Measurements from ENCODE around the gene KRTAP10-3. TPM values are rescaled to one million over a fixed set of nuclear protein-coding genes. Genes with fewer than 3 reads are reported as not detected.
A peak's percentile ranks its signal among the peaks of the same experiment; 100 is the strongest.
"Not testable (repeated sequence)": the region's sequence is repeated elsewhere in the genome, so short reads cannot be mapped to it uniquely, and the experiment has no call there.

Gene KRTAP10-3
- total RNA-seq, 1 donor from 2014 or later = not detected

GRCh38 chr21:44574457-44575306 is 16.1 kb upstream of the KRTAP10-3 start:
- no peak overlapping the region for H3K27ac ChIP-seq (ENCODE audit: low read depth, low read length)
- Mint-ChIP-seq H3K4me1 (ENCODE audit: low read depth, unreplicated experiment) (peaks cover 4% of the 10 kb centered on the region), H3K9me3 (ENCODE audit: unreplicated experiment) (peaks cover 29% of the 10 kb centered on the region), H3K36me3 (ENCODE audit: low read depth, unreplicated experiment) (peaks cover 6% of the 10 kb centered on the region), H3K27ac (ENCODE audit: unreplicated experiment) (peak overlapping the region; percentile 58), H3K4me3 (ENCODE audit: unreplicated experiment) (no peak overlapping the region), H3K27me3 (ENCODE audit: low read depth, unreplicated experiment) (peaks cover 11% of the 10 kb centered on the region)
- H3K36me3 ChIP-seq (ENCODE audit: insufficient read depth, low read length) = no peaks in the 10 kb centered on the region
- H3K27me3 ChIP-seq (ENCODE audit: insufficient read depth, low read length) = no peaks in the 10 kb centered on the region
- FAIRE-seq (no peak), DNase-seq (ENCODE audit: low read depth) (no peak)
- no peak overlapping the region for H3K9ac ChIP-seq (ENCODE audit: low read length)
- H3K4me1 ChIP-seq (ENCODE audit: insufficient read depth, low read length) = no peaks in the 10 kb centered on the region
- TF ChIP-seq EZH2 (IDR thresholded peaks at IDR 0.05; ENCODE audit: insufficient read depth, low read length) (no peak), CTCF (IDR thresholded peaks at IDR 0.05; ENCODE audit: insufficient read depth, low read depth, low read length) (no peak)
- H2AFZ ChIP-seq (ENCODE audit: low read depth, low read length) = no peak overlapping the region
- no peaks in the 10 kb centered on the region for H3K79me2 ChIP-seq (ENCODE audit: insufficient read depth, low read length)
- no peak overlapping the region for H3K4me3 ChIP-seq (ENCODE audit: insufficient read depth, low read depth, low read length)
- H4K20me1 ChIP-seq (ENCODE audit: insufficient read depth, low read length) = no peaks in the 10 kb centered on the region
- H3K4me2 ChIP-seq (ENCODE audit: low read length) = no peak overlapping the region
- H3K9me3 ChIP-seq (ENCODE audit: insufficient read depth, low read depth, low read length) = peaks cover 14% of the 10 kb centered on the region

- H2AFZ ChIP-seq (ENCODE audit: low read depth, low read length); DNase-seq (ENCODE audit: low read depth); H4K20me1 ChIP-seq (ENCODE audit: insufficient read depth, low read length); H3K9ac ChIP-seq (ENCODE audit: low read length); H3K36me3 Mint-ChIP-seq (ENCODE audit: low read depth, unreplicated experiment); H3K79me2 ChIP-seq (ENCODE audit: insufficient read depth, low read length); H3K4me3 ChIP-seq (ENCODE audit: insufficient read depth, low read depth, low read length); H3K4me2 ChIP-seq (ENCODE audit: low read length); H3K27ac Mint-ChIP-seq (ENCODE audit: unreplicated experiment); H3K27me3 ChIP-seq (ENCODE audit: insufficient read depth, low read length); H3K4me1 Mint-ChIP-seq (ENCODE audit: low read depth, unreplicated experiment); H3K27ac ChIP-seq (ENCODE audit: low read depth, low read length); H3K36me3 ChIP-seq (ENCODE audit: insufficient read depth, low read length); FAIRE-seq; H3K4me1 ChIP-seq (ENCODE audit: insufficient read depth, low read length): not testable (repeated sequence)
- peaks cover 16% of the 10 kb centered on the region for H3K27me3 Mint-ChIP-seq (ENCODE audit: low read depth, unreplicated experiment)
- peak within 1 kb of the TSS; percentile 28 for H3K4me3 Mint-ChIP-seq (ENCODE audit: unreplicated experiment)
- H3K9me3 Mint-ChIP-seq (ENCODE audit: unreplicated experiment) = peaks cover 30% of the 10 kb centered on the region
- peaks cover 14% of the 10 kb centered on the region for H3K9me3 ChIP-seq (ENCODE audit: insufficient read depth, low read depth, low read length)
These were observed 15.2 kb upstream of the KRTAP10-3 start, which contains the start of gene KRTAP10-4 for GRCh38 chr21:44573630-44574456. KRTAP10-4 (plus strand) TSS chr21:44573729; CDS start chr21:44573759, 30 bp downstream.

- H3K4me3 ChIP-seq (ENCODE audit: insufficient read depth, low read depth, low read length) = no peak overlapping the region
- FAIRE-seq (no peak), DNase-seq (ENCODE audit: low read depth) (peak; percentile 10)
These were observed 14.5 kb upstream of the KRTAP10-3 start for GRCh38 chr21:44572959-44573583.

More at GRCh38 chr21:44572959-44573583, 14.5 kb upstream of the KRTAP10-3 start:
- H3K27me3 Mint-ChIP-seq (ENCODE audit: low read depth, unreplicated experiment) = peaks cover 16% of the 10 kb centered on the region
- H3K9ac ChIP-seq (ENCODE audit: low read length) = no peak overlapping the region
- no peaks in the 10 kb centered on the region for H4K20me1 ChIP-seq (ENCODE audit: insufficient read depth, low read length)
- no peak overlapping the region for H3K4me2 ChIP-seq (ENCODE audit: low read length)
- H3K27ac Mint-ChIP-seq (ENCODE audit: unreplicated experiment) = no peak overlapping the region
- H3K4me3 Mint-ChIP-seq (ENCODE audit: unreplicated experiment) = peak overlapping the region; percentile 28
- H3K4me1 Mint-ChIP-seq (ENCODE audit: low read depth, unreplicated experiment) = peaks cover 4% of the 10 kb centered on the region
- TF ChIP-seq CTCF (IDR thresholded peaks at IDR 0.05; ENCODE audit: insufficient read depth, low read depth, low read length) (no peak), EZH2 (IDR thresholded peaks at IDR 0.05; ENCODE audit: insufficient read depth, low read length) (no peak)
- H3K27me3 ChIP-seq (ENCODE audit: insufficient read depth, low read length) = no peaks in the 10 kb centered on the region
- H3K36me3 ChIP-seq (ENCODE audit: insufficient read depth, low read length) = no peaks in the 10 kb centered on the region
- H2AFZ ChIP-seq (ENCODE audit: low read depth, low read length) = no peak overlapping the region
- peaks cover 6% of the 10 kb centered on the region for H3K36me3 Mint-ChIP-seq (ENCODE audit: low read depth, unreplicated experiment)
- no peak overlapping the region for H3K27ac ChIP-seq (ENCODE audit: low read depth, low read length)
- H3K79me2 ChIP-seq (ENCODE audit: insufficient read depth, low read length) = no peaks in the 10 kb centered on the region
- no peaks in the 10 kb centered on the region for H3K4me1 ChIP-seq (ENCODE audit: insufficient read depth, low read length)
- peaks cover 14% of the 10 kb centered on the region for H3K9me3 ChIP-seq (ENCODE audit: insufficient read depth, low read depth, low read length)
- H3K9me3 Mint-ChIP-seq (ENCODE audit: unreplicated experiment) = peaks cover 27% of the 10 kb centered on the region

Measured in astrocyte (in vitro differentiated cells and primary cell).